ENCODE measurements around the gene WDTC1. TPM values are rescaled to one million over a fixed set of nuclear protein-coding genes. Genes with fewer than 3 reads are reported as not detected.
A peak's percentile ranks its signal among the peaks of the same experiment; 100 is the strongest.

The WDTC1 gene
- total RNA-seq, 1 donor from 2014 or later = 26.5 TPM

GRCh38 chr1:27321813-27322568 lies 87.6 kb downstream of the WDTC1 start, which contains the start of gene TMEM222:
TSS of gene TMEM222 (plus strand) at chr1:27322163. CDS start at chr1:27322198, 35 bp downstream.
- peak; percentile 96 for DNase-seq (ENCODE audit: low read depth, low spot score)

GRCh38 chr1:27322569-27323240 lies 88.3 kb downstream of the WDTC1 start:
- no peak for TF ChIP-seq CTCF (conservative IDR thresholded peaks at IDR 0.05)
- Mint-ChIP-seq H3K36me3 (ENCODE audit: low read depth) (no peaks in the 10 kb centered on the region), H3K4me1 (peaks cover 19% of the 10 kb centered on the region), H3K27ac (ENCODE audit: unreplicated experiment) (peak overlapping the region; percentile 99), H3K4me3 (peak overlapping the region; percentile 94), H3K9me3 (no peaks in the 10 kb centered on the region), H3K27me3 (ENCODE audit: low read depth) (peaks cover 3% of the 10 kb centered on the region)
- no peak for DNase-seq (ENCODE audit: low read depth, low spot score)

More at GRCh38 chr1:27321813-27322568, 87.6 kb downstream of the WDTC1 start, which contains the start of gene TMEM222:
- Mint-ChIP-seq H3K36me3 (ENCODE audit: low read depth) (no peaks in the 10 kb centered on the region), H3K27me3 (ENCODE audit: low read depth) (peaks cover 3% of the 10 kb centered on the region), H3K27ac (ENCODE audit: unreplicated experiment) (peak within 1 kb of the TSS; percentile 99), H3K4me1 (peaks cover 19% of the 10 kb centered on the region), H3K4me3 (peak within 1 kb of the TSS; percentile 94), H3K9me3 (no peaks in the 10 kb centered on the region)
- peak; percentile 26 for TF ChIP-seq CTCF (conservative IDR thresholded peaks at IDR 0.05)

GRCh38 chr1:27325286-27325685 lies 90.9 kb downstream of the WDTC1 start:
- H3K27me3 Mint-ChIP-seq (ENCODE audit: low read depth) = peaks cover 3% of the 10 kb centered on the region
- no peaks in the 10 kb centered on the region for H3K36me3 Mint-ChIP-seq (ENCODE audit: low read depth)
- TF ChIP-seq CTCF (conservative IDR thresholded peaks at IDR 0.05) = no peak
- peaks cover 14% of the 10 kb centered on the region for H3K4me1 Mint-ChIP-seq
- no peak for DNase-seq (ENCODE audit: low read depth, low spot score)
- no peaks in the 10 kb centered on the region for H3K9me3 Mint-ChIP-seq
- H3K27ac Mint-ChIP-seq (ENCODE audit: unreplicated experiment) = no peak overlapping the region
- H3K4me3 Mint-ChIP-seq = peak overlapping the region; percentile 81

- TF ChIP-seq CTCF (conservative IDR thresholded peaks at IDR 0.05) = no peak
- Mint-ChIP-seq H3K4me1 (peaks cover 7% of the 10 kb centered on the region), H3K4me3 (no peak overlapping the region), H3K9me3 (no peaks in the 10 kb centered on the region), H3K27me3 (ENCODE audit: low read depth) (no peaks in the 10 kb centered on the region), H3K27ac (ENCODE audit: unreplicated experiment) (no peak overlapping the region), H3K36me3 (ENCODE audit: low read depth) (peaks cover 4% of the 10 kb centered on the region)
- no peak for DNase-seq (ENCODE audit: low read depth, low spot score)
Measured at GRCh38 chr1:27327964-27328363, 93.5 kb downstream of the WDTC1 start.

GRCh38 chr1:27330786-27331185 lies 96.4 kb downstream of the WDTC1 start:
- Mint-ChIP-seq H3K36me3 (ENCODE audit: low read depth) (peaks cover 5% of the 10 kb centered on the region), H3K9me3 (no peaks in the 10 kb centered on the region), H3K27ac (ENCODE audit: unreplicated experiment) (no peak overlapping the region), H3K27me3 (ENCODE audit: low read depth) (no peaks in the 10 kb centered on the region), H3K4me3 (no peak overlapping the region), H3K4me1 (no peaks in the 10 kb centered on the region)
- TF ChIP-seq CTCF (conservative IDR thresholded peaks at IDR 0.05) = no peak
- no peak for DNase-seq (ENCODE audit: low read depth, low spot score)

Measured in neural crest cell (in vitro differentiated cells).